ENCODE data around the gene INHBB.
A peak's percentile ranks its signal among the peaks of the same experiment; 100 is the strongest.

DNA sequence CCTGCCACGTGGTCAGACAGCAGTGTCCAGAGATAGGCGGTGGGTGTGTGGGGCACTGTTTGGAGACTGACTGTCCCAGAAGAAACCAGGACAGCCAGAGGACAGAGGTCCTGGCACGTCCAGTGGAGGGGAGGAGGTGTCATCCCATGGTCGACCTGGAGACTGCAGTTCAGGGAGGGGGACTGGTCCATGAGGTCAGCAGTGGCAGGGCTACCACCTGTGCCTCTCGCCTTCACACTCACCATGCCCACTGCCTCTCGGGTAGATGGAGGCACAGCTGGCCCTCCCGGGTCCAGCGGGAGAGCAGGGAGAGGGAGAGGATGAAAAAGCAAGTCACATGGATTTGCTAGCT lies 53.9 kb downstream of the INHBB start:
- TF ChIP-seq TP53 (CRISPR knock-in tag; IDR thresholded peaks at IDR 0.05) = no peak
- no peak for TF ChIP-seq SREBF2 (IDR thresholded peaks at IDR 0.05)
- 0 out of 2 replicates have a peak, but pooled peaks have one; percentile 6 for TF ChIP-seq MAX (IDR thresholded peaks at IDR 0.05)
